ENCODE data around the gene TREML2.

- TF ChIP-seq CTCF (optimal IDR thresholded peaks at IDR 0.05 in 1 of 3, IDR thresholded peaks at IDR 0.05 in 1 of 3, conservative IDR thresholded peaks at IDR 0.05 in 1 of 3; ENCODE audit: extremely low read depth in 1 of 3, insufficient read depth in 2 of 3, low read length in 3 of 3) (no peak), EZH2 (IDR thresholded peaks at IDR 0.05; ENCODE audit: low read length) (no peak)
These were observed 3.2 kb upstream of the TREML2 start for GRCh38 chr6:41204156-41204555.
